ENCODE data around the gene CRPPA.

CRPPA gene

DNA sequence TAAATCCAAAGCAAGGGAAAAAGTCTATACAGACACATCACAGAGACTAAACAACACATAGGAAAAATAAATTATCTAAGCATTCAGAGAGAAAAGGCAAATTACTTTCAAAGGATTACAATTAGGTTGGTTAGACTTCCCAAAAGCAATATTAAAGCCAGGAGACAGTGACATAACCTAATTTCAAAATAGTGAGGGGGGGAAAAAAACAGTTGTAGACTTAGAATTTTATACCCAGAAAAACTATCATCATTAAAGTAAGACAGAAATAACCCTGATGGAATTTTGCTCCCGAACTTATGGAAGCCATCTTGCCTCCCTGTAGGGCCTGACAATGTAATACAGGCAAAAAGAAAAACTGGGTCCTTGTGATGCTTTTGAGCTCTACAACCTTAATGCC lies 18.4 kb downstream of the CRPPA start:
- TF ChIP-seq ARNTL (CRISPR knock-in tag; IDR thresholded peaks at IDR 0.05; ENCODE audit: borderline replicate concordance, low read depth): no peak
- no peak for TF ChIP-seq ESRRG (CRISPR knock-in tag; IDR thresholded peaks at IDR 0.05)
- no peak for TF ChIP-seq TCF4 (CRISPR knock-in tag; IDR thresholded peaks at IDR 0.05; ENCODE audit: borderline replicate concordance)
- ATAC-seq: no peak

DNA sequence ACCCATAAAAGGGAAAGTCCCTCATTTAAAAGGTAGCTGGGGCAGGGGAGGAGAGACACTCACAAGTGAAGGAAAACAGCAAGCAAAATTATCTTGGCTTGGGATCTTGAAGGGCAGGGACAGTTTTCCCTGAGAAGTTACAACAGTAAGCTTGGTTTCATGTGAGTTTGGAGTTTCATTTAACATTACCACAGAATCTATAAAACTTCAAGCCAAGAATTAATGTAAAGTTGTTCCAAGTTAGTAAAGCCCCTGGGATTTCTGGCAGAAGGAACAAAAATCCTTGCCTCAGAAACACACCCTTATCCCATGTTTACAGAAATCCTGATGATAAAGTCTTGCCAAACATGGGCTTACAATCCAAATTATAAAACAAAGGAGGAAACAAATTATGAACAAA lies 19.2 kb downstream of the CRPPA start:
- TF ChIP-seq ZFP30 (CRISPR knock-in tag; IDR thresholded peaks at IDR 0.05) (no peak), OSR1 (CRISPR knock-in tag; IDR thresholded peaks at IDR 0.05) (no peak), RARB (CRISPR knock-in tag; IDR thresholded peaks at IDR 0.05) (no peak)
- ATAC-seq: no peak

DNA sequence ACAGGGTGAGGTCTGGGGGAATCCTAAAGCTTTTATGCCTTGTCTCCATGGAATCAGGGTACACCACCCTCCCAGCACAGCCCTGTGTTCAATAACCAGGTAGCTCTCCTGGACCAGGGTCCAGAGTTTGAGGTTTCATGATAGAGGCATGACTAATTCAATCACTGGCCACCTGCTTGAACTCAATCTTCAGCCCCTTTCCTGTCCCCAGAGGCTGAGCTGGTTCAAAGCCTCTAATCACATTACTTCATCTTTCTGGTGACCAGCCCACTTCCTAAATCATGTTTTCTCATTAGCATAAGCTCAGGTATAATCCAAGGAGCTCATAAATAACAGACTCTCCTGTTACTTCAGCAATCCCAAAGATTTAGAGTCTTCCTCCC lies 20.5 kb downstream of the CRPPA start:
- TF ChIP-seq TOX (CRISPR knock-in tag; IDR thresholded peaks at IDR 0.05; ENCODE audit: borderline replicate concordance) (no peak), ZC3H10 (CRISPR knock-in tag; IDR thresholded peaks at IDR 0.05) (no peak), ZFP30 (CRISPR knock-in tag; IDR thresholded peaks at IDR 0.05) (no peak), ZNF8 (CRISPR knock-in tag; IDR thresholded peaks at IDR 0.05) (no peak), ZNF70 (CRISPR knock-in tag; IDR thresholded peaks at IDR 0.05) (no peak), GLIS3 (CRISPR knock-in tag; IDR thresholded peaks at IDR 0.05) (no peak), PPARA (CRISPR knock-in tag; IDR thresholded peaks at IDR 0.05; ENCODE audit: borderline replicate concordance) (no peak), TCF4 (CRISPR knock-in tag; IDR thresholded peaks at IDR 0.05; ENCODE audit: borderline replicate concordance) (no peak), ZFP3 (CRISPR knock-in tag; IDR thresholded peaks at IDR 0.05) (no peak), ISL1 (CRISPR knock-in tag; IDR thresholded peaks at IDR 0.05) (no peak)
- TF ChIP-seq, protein P1, sequence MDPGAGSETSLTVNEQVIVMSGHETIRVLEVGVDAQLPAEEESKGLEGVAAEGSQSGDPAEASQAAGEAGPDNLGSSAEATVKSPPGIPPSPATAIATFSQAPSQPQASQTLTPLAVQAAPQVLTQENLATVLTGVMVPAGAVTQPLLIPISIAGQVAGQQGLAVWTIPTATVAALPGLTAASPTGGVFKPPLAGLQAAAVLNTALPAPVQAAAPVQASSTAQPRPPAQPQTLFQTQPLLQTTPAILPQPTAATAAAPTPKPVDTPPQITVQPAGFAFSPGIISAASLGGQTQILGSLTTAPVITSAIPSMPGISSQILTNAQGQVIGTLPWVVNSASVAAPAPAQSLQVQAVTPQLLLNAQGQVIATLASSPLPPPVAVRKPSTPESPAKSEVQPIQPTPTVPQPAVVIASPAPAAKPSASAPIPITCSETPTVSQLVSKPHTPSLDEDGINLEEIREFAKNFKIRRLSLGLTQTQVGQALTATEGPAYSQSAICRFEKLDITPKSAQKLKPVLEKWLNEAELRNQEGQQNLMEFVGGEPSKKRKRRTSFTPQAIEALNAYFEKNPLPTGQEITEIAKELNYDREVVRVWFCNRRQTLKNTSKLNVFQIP (CRISPR knock-in tag; IDR thresholded peaks at IDR 0.05; ENCODE audit: borderline replicate concordance, low read depth): no peak
- no peak for ATAC-seq

DNA sequence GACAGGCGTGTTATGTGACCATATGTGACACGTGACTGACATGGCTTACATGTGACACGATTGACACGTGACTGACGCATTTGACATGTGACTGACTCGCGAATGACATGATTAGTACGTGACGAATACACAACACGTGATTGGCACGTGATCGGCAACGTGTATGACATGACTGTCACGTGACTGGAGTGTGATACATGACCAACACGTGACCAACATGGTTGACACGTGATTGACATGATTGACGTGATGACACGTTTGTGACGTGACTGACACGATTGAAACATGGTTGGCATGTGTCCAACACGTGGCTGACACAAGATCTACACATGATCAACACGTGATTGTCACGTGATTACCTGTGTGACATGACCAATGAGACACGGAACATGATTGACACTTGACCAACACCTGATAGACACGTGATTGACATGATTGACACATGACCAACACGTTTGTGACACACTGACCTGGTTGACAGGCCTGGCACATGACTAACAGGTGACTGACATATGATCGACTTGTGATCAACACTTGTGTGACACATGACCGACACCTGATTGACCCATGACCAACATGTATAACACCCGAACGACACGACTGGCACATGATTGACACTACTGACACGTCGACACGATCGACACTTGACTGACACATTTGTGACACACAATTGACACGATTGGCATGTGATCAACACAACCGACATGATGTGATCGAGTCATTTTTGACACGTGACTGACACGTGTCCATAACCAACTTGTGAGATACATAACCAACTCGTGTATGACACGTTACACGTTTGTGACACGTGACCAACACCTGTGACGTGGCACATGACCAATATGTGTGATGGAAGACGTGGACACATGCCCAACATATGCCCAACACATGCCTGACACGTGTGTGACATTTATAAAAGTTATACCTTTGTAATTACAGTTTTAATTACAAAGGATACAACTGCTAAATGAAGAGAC lies 21.1 kb downstream of the CRPPA start:
- no peak for ATAC-seq
- TF ChIP-seq ZFP30 (CRISPR knock-in tag; IDR thresholded peaks at IDR 0.05): no peak
- TF ChIP-seq TCF4 (CRISPR knock-in tag; IDR thresholded peaks at IDR 0.05; ENCODE audit: borderline replicate concordance): no peak
- TF ChIP-seq BACH2 (CRISPR knock-in tag; IDR thresholded peaks at IDR 0.05; ENCODE audit: borderline replicate concordance): no peak
- no peak for TF ChIP-seq RARB (CRISPR knock-in tag; IDR thresholded peaks at IDR 0.05)
- TF ChIP-seq SNAI2 (CRISPR knock-in tag; IDR thresholded peaks at IDR 0.05): no peak
- no peak for TF ChIP-seq ZNF70 (CRISPR knock-in tag; IDR thresholded peaks at IDR 0.05)
- TF ChIP-seq PPARA (CRISPR knock-in tag; IDR thresholded peaks at IDR 0.05; ENCODE audit: borderline replicate concordance): no peak

DNA sequence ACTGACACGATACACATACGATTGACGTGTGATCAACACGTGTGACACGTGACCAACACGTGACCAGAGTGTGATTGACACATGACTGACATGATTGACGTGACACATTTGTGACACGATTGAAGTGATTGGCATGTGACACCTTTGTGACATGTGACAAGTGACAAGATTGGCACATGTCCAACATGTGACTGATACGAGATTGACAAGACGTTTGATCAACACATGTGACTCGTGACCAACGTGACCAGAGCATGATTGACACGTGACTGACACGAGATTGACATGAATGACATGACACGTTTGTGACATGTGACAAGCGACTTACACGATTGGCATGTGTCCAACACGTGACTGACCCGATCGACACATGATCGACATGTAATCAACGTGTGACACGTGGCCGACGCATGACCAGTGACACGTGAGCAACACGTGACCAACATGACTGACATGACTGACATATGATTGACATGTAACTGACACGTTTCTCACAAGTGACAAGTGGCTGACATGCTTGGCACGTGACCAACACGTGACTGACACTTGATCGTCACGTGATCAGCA lies 22.0 kb downstream of the CRPPA start:
- no peak for TF ChIP-seq ZNF70 (CRISPR knock-in tag; IDR thresholded peaks at IDR 0.05)
- TF ChIP-seq GLIS3 (CRISPR knock-in tag; IDR thresholded peaks at IDR 0.05): no peak
- no peak for TF ChIP-seq SNAI2 (CRISPR knock-in tag; IDR thresholded peaks at IDR 0.05)
- TF ChIP-seq BACH2 (CRISPR knock-in tag; IDR thresholded peaks at IDR 0.05; ENCODE audit: borderline replicate concordance): no peak
- TF ChIP-seq ZFP30 (CRISPR knock-in tag; IDR thresholded peaks at IDR 0.05): no peak

DNA sequence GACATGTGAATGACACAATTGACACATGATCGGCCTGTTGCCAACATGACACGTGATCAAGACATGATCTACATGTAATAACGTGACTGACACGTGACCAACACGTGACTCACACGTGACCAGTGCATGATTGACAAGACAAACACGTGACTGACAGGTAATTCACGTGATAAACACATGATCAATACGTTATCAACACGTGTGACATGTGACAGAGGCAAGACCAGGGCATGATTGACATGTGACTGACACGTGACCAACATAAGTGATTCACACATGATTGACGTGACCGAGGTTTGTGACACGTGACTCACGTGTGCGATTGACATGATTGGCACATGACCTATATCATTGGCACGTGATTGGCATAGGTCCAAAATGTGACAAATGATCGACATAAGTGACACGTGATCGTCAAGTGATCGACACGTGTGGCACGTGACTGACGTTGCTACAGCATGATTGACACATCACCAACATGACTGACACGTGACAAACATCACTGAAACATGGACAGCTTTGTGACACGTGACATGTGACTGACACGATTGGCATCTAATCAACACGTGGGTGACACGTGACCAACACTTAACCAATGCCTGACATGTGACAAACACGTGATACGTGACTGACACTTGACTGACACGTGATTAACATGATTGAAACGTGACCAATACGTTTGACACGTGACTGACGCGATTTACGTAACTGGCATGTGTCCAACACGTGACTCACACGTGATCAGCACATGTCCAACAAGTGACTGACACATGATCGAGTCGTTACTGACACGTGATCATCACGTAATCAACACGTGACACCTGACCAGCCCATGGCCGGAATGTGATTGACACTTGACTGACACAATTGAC lies 23.0 kb downstream of the CRPPA start:
- no peak for ATAC-seq

More for the DNA sequence above, 22.0 kb downstream of the CRPPA start:
- no peak for ATAC-seq

More for the DNA sequence above, 23.0 kb downstream of the CRPPA start:
- no peak for TF ChIP-seq ZFP30 (CRISPR knock-in tag; IDR thresholded peaks at IDR 0.05)
- no peak for TF ChIP-seq ZFP3 (CRISPR knock-in tag; IDR thresholded peaks at IDR 0.05)
- TF ChIP-seq, protein P2, sequence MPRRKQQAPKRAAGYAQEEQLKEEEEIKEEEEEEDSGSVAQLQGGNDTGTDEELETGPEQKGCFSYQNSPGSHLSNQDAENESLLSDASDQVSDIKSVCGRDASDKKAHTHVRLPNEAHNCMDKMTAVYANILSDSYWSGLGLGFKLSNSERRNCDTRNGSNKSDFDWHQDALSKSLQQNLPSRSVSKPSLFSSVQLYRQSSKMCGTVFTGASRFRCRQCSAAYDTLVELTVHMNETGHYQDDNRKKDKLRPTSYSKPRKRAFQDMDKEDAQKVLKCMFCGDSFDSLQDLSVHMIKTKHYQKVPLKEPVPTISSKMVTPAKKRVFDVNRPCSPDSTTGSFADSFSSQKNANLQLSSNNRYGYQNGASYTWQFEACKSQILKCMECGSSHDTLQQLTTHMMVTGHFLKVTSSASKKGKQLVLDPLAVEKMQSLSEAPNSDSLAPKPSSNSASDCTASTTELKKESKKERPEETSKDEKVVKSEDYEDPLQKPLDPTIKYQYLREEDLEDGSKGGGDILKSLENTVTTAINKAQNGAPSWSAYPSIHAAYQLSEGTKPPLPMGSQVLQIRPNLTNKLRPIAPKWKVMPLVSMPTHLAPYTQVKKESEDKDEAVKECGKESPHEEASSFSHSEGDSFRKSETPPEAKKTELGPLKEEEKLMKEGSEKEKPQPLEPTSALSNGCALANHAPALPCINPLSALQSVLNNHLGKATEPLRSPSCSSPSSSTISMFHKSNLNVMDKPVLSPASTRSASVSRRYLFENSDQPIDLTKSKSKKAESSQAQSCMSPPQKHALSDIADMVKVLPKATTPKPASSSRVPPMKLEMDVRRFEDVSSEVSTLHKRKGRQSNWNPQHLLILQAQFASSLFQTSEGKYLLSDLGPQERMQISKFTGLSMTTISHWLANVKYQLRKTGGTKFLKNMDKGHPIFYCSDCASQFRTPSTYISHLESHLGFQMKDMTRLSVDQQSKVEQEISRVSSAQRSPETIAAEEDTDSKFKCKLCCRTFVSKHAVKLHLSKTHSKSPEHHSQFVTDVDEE (CRISPR knock-in tag; IDR thresholded peaks at IDR 0.05): no peak
- TF ChIP-seq RARB (CRISPR knock-in tag; IDR thresholded peaks at IDR 0.05): no peak
- TF ChIP-seq ISL1 (CRISPR knock-in tag; IDR thresholded peaks at IDR 0.05): no peak
- no peak for TF ChIP-seq ZNF565 (CRISPR knock-in tag; conservative IDR thresholded peaks at IDR 0.05; ENCODE audit: low read depth)
- TF ChIP-seq ESRRG (CRISPR knock-in tag; IDR thresholded peaks at IDR 0.05): no peak
- no peak for TF ChIP-seq OSR1 (CRISPR knock-in tag; IDR thresholded peaks at IDR 0.05)
- TF ChIP-seq ARNTL (CRISPR knock-in tag; IDR thresholded peaks at IDR 0.05; ENCODE audit: borderline replicate concordance, low read depth): no peak
- no peak for TF ChIP-seq BACH2 (CRISPR knock-in tag; IDR thresholded peaks at IDR 0.05; ENCODE audit: borderline replicate concordance)
- TF ChIP-seq, protein P1 (CRISPR knock-in tag; IDR thresholded peaks at IDR 0.05; ENCODE audit: borderline replicate concordance, low read depth): no peak
- TF ChIP-seq, protein P3, sequence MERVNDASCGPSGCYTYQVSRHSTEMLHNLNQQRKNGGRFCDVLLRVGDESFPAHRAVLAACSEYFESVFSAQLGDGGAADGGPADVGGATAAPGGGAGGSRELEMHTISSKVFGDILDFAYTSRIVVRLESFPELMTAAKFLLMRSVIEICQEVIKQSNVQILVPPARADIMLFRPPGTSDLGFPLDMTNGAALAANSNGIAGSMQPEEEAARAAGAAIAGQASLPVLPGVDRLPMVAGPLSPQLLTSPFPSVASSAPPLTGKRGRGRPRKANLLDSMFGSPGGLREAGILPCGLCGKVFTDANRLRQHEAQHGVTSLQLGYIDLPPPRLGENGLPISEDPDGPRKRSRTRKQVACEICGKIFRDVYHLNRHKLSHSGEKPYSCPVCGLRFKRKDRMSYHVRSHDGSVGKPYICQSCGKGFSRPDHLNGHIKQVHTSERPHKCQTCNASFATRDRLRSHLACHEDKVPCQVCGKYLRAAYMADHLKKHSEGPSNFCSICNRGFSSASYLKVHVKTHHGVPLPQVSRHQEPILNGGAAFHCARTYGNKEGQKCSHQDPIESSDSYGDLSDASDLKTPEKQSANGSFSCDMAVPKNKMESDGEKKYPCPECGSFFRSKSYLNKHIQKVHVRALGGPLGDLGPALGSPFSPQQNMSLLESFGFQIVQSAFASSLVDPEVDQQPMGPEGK (CRISPR knock-in tag; IDR thresholded peaks at IDR 0.05; ENCODE audit: borderline replicate concordance): no peak
- TF ChIP-seq ZC3H10 (CRISPR knock-in tag; IDR thresholded peaks at IDR 0.05): no peak
- TF ChIP-seq GLIS3 (CRISPR knock-in tag; IDR thresholded peaks at IDR 0.05): no peak
- no peak for TF ChIP-seq ZNF8 (CRISPR knock-in tag; IDR thresholded peaks at IDR 0.05)

Measured in SK-N-SH treated with all-trans-retinoic acid at 6 μM for 48 hours (cell line).